Activated CD8-positive, alpha-beta memory T cell treated with anti-CD3 and anti-CD28 coated beads for 48 hours (primary cell): ENCODE results near the gene PHRF1.
A peak's percentile ranks its signal among the peaks of the same experiment; 100 is the strongest.

Experiments used
- DNase-seq, 3 experiments: peaks; one replicate each; pipeline ENCODE4 v3.0.0-alpha.2; 2020; ENCODE audit warnings: low read depth in 2 of 3, low spot score in 2 of 3

Gene PHRF1

GRCh38 chr11:614021-614622, 37.9 kb downstream of the PHRF1 start:
- DNase-seq: no peak

GRCh38 chr11:614623-615503, 38.6 kb downstream of the PHRF1 start:
- no peak for DNase-seq

GRCh38 chr11:615504-616319, 39.4 kb downstream of the PHRF1 start, which contains the start of gene IRF7:
IRF7 (minus strand) TSS chr11:615950; CDS start chr11:615364, 586 bp downstream.
- DNase-seq: peak; percentile 61 to 75 (median 72)

GRCh38 chr11:616320-617198, 40.3 kb downstream of the PHRF1 start:
- no peak for DNase-seq

- DNase-seq: no peak
These were observed 41.1 kb downstream of the PHRF1 start for GRCh38 chr11:617199-617911.

GRCh38 chr11:617912-618682, 41.8 kb downstream of the PHRF1 start:
- DNase-seq: no peak

- no peak for DNase-seq
These were observed 42.8 kb downstream of the PHRF1 start for GRCh38 chr11:618856-619627.

GRCh38 chr11:619628-620050, 43.4 kb downstream of the PHRF1 start:
- no peak for DNase-seq

- DNase-seq: no peak
These were observed 43.9 kb downstream of the PHRF1 start for GRCh38 chr11:620201-620600.

GRCh38 chr11:620935-621814, 44.9 kb downstream of the PHRF1 start:
- no peak for DNase-seq

GRCh38 chr11:621838-622237, 45.6 kb downstream of the PHRF1 start:
- DNase-seq: no peak

GRCh38 chr11:623349-623869, 47.1 kb downstream of the PHRF1 start:
- DNase-seq: no peak

- DNase-seq: no peak
These were observed 47.9 kb downstream of the PHRF1 start for GRCh38 chr11:623999-624704.

GRCh38 chr11:624705-625635, 48.7 kb downstream of the PHRF1 start, which contains the start of gene CDHR5:
CDHR5 (minus strand) TSS chr11:624955; CDS start chr11:624902, 53 bp downstream.
- DNase-seq: no peak

GRCh38 chr11:625636-626268, 49.5 kb downstream of the PHRF1 start:
- DNase-seq: no peak
